Endothelial cell of umbilical vein (primary cell): ENCODE data around the gene DUS1L. TPM values are rescaled to one million over a fixed set of nuclear protein-coding genes. Genes with fewer than 3 reads are reported as not detected.

Source experiments
- BruUV-seq: library from RNA; stranded (reverse); fragments of 400-500 nt; replicated peaks from 2 replicates; lab custom pipeline; 2021; lab: Mats Ljungman, UMichigan
- CTCF ChIA-PET: fragments of 300-600, 350-600 bp; sonication (Branson Sonifier 250); formaldehyde crosslinking; loops from one replicate; lab custom pipeline; 2021; ENCODE audit warnings: antibody characterized with exemption, inconsistent platforms; lab: Charles Lee
- POLR2A ChIA-PET: fragments of 300-600, 350-600 bp; sonication (Branson Sonifier 250); formaldehyde crosslinking; loops from one replicate; lab custom pipeline; 2021; ENCODE audit warnings: antibody characterized with exemption, inconsistent platforms; lab: Charles Lee
- DNase-seq: peaks from one replicate; pipeline ENCODE4 v3.0.0-alpha.2; 2011; ENCODE audit warnings: low read depth, low spot score
- FAIRE-seq: peaks from 2 replicates; lab custom pipeline; 2011; peaks lifted over from hg19 to GRCh38; lab: Jason Lieb, UNC
- H2AFZ ChIP-seq: 2 replicates; pipeline ENCODE4 v1.6.0; 2012; ENCODE audit warnings: low read depth, low read length, control low read depth, inconsistent platforms
- H3K27ac ChIP-seq: 2 replicates; pipeline ENCODE4 v1.5.1; 2011; ENCODE audit warnings: low read depth, mild to moderate bottlenecking, control low read depth, low read length, moderate library complexity; ENCODE audit not compliant: insufficient read depth
- H3K27me3 ChIP-seq, 2 experiments: 2 replicates each; pipeline versions ENCODE4 v1.6.0 to v1.6.1; 2011; ENCODE audit warnings: low read length in 2 of 2, mixed read lengths in 1 of 2; ENCODE audit not compliant: control insufficient read depth in 2 of 2, insufficient read depth in 2 of 2
- H3K36me3 ChIP-seq, 2 experiments: 2 replicates in 1 of 2; 3 replicates in 1 of 2; pipeline ENCODE4 v1.5.1; 2011; ENCODE audit warnings: low read length in 2 of 2, mild to moderate bottlenecking in 1 of 2, moderate library complexity in 1 of 2; ENCODE audit not compliant: control insufficient read depth in 2 of 2, insufficient read depth in 2 of 2; ENCODE audit errors: extremely low read depth in 1 of 2
- H3K4me1 ChIP-seq: 3 replicates; pipeline ENCODE4 v1.5.1; 2011; ENCODE audit warnings: mild to moderate bottlenecking, low read length; ENCODE audit not compliant: control insufficient read depth, insufficient read depth; ENCODE audit errors: extremely low read depth
- H3K4me2 ChIP-seq: 2 replicates; pipeline ENCODE4 v1.6.1; 2011; ENCODE audit warnings: low read length, control low read depth, mixed read lengths; ENCODE audit not compliant: insufficient read depth
- H3K4me3 ChIP-seq, 3 experiments: fragments of 200-600 bp in 1 of 3; sonication (generic), shearing (Covaris generic) in 1 of 3; replicated peaks in 1 of 3; 2 replicates each; pipeline ENCODE4 v1.5.1; 2011 to 2016; ENCODE audit warnings: control low read depth in 3 of 3, low read length in 3 of 3, mild to moderate bottlenecking in 2 of 3, inconsistent platforms in 1 of 3, low read depth in 1 of 3, moderate library complexity in 1 of 3; ENCODE audit not compliant: insufficient read depth in 1 of 3
- H3K79me2 ChIP-seq: 2 replicates; pipeline ENCODE4 v1.6.0; 2012; ENCODE audit warnings: low read length, inconsistent platforms; ENCODE audit not compliant: control insufficient read depth, insufficient read depth
- H3K9ac ChIP-seq: replicated peaks from 2 replicates; pipeline ENCODE3; 2011; ENCODE audit warnings: low read length, control low read depth; ENCODE audit not compliant: insufficient read depth; ENCODE audit errors: extremely low read depth
- H3K9me1 ChIP-seq: replicated peaks from 3 replicates; pipeline ENCODE4 v1.6.0; 2011; ENCODE audit warnings: mild to moderate bottlenecking, low read length; ENCODE audit not compliant: control insufficient read depth, insufficient read depth; ENCODE audit errors: extremely low read depth
- H3K9me3 ChIP-seq: replicated peaks from 2 replicates; pipeline ENCODE4 v1.5.1; 2012; ENCODE audit warnings: low read length, inconsistent platforms; ENCODE audit not compliant: control insufficient read depth, insufficient read depth
- H4K20me1 ChIP-seq: replicated peaks from 2 replicates; pipeline ENCODE3; 2011; ENCODE audit warnings: mild to moderate bottlenecking, low read length; ENCODE audit not compliant: control insufficient read depth, insufficient read depth; ENCODE audit errors: extremely low read depth
- EZH2 ChIP-seq: IDR thresholded peaks from 2 replicates; pipeline ENCODE4 v1.6.1; 2012; ENCODE audit warnings: borderline replicate concordance, low read depth, mild to moderate bottlenecking, moderate library complexity, low read length, inconsistent platforms; ENCODE audit not compliant: severe bottlenecking
- FOS ChIP-seq: IDR thresholded peaks from 2 replicates; pipeline ENCODE4 v1.6.1; 2011; ENCODE audit warnings: mild to moderate bottlenecking, low read length, moderate library complexity, borderline replicate concordance; ENCODE audit not compliant: insufficient read depth
- GATA2 ChIP-seq: IDR thresholded peaks from 2 replicates; pipeline ENCODE4 v1.7.0; 2011; ENCODE audit warnings: low read depth, mild to moderate bottlenecking, moderate library complexity, mixed read lengths, low read length; ENCODE audit not compliant: insufficient read length, insufficient read depth
- JUN ChIP-seq: IDR thresholded peaks from 2 replicates; pipeline ENCODE4 v1.6.1; 2011; ENCODE audit warnings: borderline replicate concordance, low read depth; ENCODE audit not compliant: insufficient read length, insufficient read depth
- MAX ChIP-seq: IDR thresholded peaks from 2 replicates; pipeline ENCODE4 v1.6.1; 2011; ENCODE audit not compliant: insufficient read depth, insufficient read length
- MYC ChIP-seq: IDR thresholded peaks from one replicate; pipeline ENCODE4 v1.6.1; 2011; ENCODE audit warnings: mild to moderate bottlenecking, low read depth, low read length
- POLR2A ChIP-seq: IDR thresholded peaks from 2 replicates; pipeline ENCODE4 v1.6.1; 2012; ENCODE audit warnings: low read depth, mild to moderate bottlenecking, control low read depth, low read length
- POLR2AphosphoS5 ChIP-seq: IDR thresholded peaks from 2 replicates; pipeline ENCODE4 v1.6.1; 2012; ENCODE audit warnings: low read depth, mild to moderate bottlenecking, control low read depth, low read length, moderate library complexity; ENCODE audit not compliant: insufficient read depth
- dilution Hi-C: fragments of 300-500 bp; cut with MboI; formaldehyde crosslinking; loops from one replicate; pipeline ENCODE4 v1.15.0; 2019; ENCODE audit warnings: low sequenced_read_pairs; ENCODE audit not compliant: extremely low pct_ligation_motif_present
- intact Hi-C: fragments of 100-400 bp; cut with micrococcal nuclease; formaldehyde crosslinking; loops from one replicate; pipeline ENCODE4 v1.10.0; 2022
- polyA plus RNA-seq, 4 experiments: library from polyadenylated mRNA; depleted of rRNA in 3 of 4; stranded (reverse) in 3 of 4; unstranded in 1 of 4; fragments of >200 nt; gene quantifications; 2 replicates each; pipeline versions ENCODE4 v1.2.1 to v1.2.3, GENCODE V29; 2011 to 2012; ENCODE audit warnings: missing spikeins in 1 of 4
- total RNA-seq: library from RNA; stranded (reverse); gene quantifications from 2 replicates; pipeline ENCODE4 v1.2.3, GENCODE V29; 2021
- TF ChIP-seq, protein P1 (sequence below), 2 donors: IDR thresholded peaks; 1 replicate in 1 of 2; 2 replicates in 1 of 2; pipeline ENCODE4 v1.5.1; 2011; ENCODE audit warnings: low read length in 2 of 2, mild to moderate bottlenecking in 2 of 2, moderate library complexity in 2 of 2, control low read depth in 1 of 2, inconsistent platforms in 1 of 2, low read depth in 1 of 2; ENCODE audit not compliant: insufficient read depth in 1 of 2; ENCODE audit errors: extremely low read depth in 1 of 2

DUS1L gene
- total and polyA plus RNA-seq, 2 donors (not counting 3 experiments of a cell fraction or from before 2014, with no cell fraction given) = 60.1 to 92.9 TPM

- H3K9me1 ChIP-seq = no peaks in the 10 kb centered on the region
- H3K4me1 ChIP-seq = peaks cover 7% of the 10 kb centered on the region
- dilution Hi-C loops (no loop called here), intact Hi-C loops (no loop called here)
- no peaks in the 10 kb centered on the region for H3K36me3 ChIP-seq
- no peak overlapping the region for H3K4me3 ChIP-seq
- H3K27ac ChIP-seq = no peak overlapping the region
- TF ChIP-seq MYC (no peak), FOS (no peak), EZH2 (no peak), GATA2 (no peak), JUN (no peak), MAX (no peak), POLR2AphosphoS5 (no peak), POLR2A (no peak)
- TF ChIP-seq, protein P1, sequence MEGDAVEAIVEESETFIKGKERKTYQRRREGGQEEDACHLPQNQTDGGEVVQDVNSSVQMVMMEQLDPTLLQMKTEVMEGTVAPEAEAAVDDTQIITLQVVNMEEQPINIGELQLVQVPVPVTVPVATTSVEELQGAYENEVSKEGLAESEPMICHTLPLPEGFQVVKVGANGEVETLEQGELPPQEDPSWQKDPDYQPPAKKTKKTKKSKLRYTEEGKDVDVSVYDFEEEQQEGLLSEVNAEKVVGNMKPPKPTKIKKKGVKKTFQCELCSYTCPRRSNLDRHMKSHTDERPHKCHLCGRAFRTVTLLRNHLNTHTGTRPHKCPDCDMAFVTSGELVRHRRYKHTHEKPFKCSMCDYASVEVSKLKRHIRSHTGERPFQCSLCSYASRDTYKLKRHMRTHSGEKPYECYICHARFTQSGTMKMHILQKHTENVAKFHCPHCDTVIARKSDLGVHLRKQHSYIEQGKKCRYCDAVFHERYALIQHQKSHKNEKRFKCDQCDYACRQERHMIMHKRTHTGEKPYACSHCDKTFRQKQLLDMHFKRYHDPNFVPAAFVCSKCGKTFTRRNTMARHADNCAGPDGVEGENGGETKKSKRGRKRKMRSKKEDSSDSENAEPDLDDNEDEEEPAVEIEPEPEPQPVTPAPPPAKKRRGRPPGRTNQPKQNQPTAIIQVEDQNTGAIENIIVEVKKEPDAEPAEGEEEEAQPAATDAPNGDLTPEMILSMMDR (IDR thresholded peaks at IDR 0.05; ENCODE audit: extremely low read depth in 1 of 2, insufficient read depth in 1 of 2, low read depth in 1 of 2, low read length in 2 of 2) = no peak
- H4K20me1 ChIP-seq = no peaks in the 10 kb centered on the region
- no peak overlapping the region for H3K4me2 ChIP-seq
- no peaks in the 10 kb centered on the region for H3K27me3 ChIP-seq
- FAIRE-seq = no peak
- H2AFZ ChIP-seq = no peak overlapping the region
- no TSS peak for BruUV-seq
- peaks cover 5% of the 10 kb centered on the region for H3K79me2 ChIP-seq
- H3K9me3 ChIP-seq = no peaks in the 10 kb centered on the region
- DNase-seq = no peak
- POLR2A ChIA-PET = no interaction called here
- no peak overlapping the region for H3K9ac ChIP-seq
- CTCF ChIA-PET = interaction anchor here (2.6 to 9.1 kb wide), 2 partner anchors 14 to 58 kb away, joined by 8 to 345 read pairs; partner anchors contain the start of gene NOTUM
Observed at GRCh38 chr17:82017612-82018151, 47.9 kb downstream of the DUS1L start.
